ENCODE data around the gene SHLD1.

The SHLD1 gene

GRCh38 chr20:5808901-5809300 is 58.7 kb downstream of the SHLD1 start:
- POLR2A ChIA-PET, result no interaction called here
- DNase-seq (ENCODE audit: low read depth, low spot score), result no peak
- CTCF ChIA-PET, result interaction anchor here (1.2 to 1.3 kb wide), 2 partner anchors 9 to 279 kb away, joined by 3 read pairs; no protein-coding TSS in a partner anchor
- no peak for TF ChIP-seq CTCF (IDR thresholded peaks at IDR 0.05; ENCODE audit: insufficient read depth, low read length, missing control alignments)
- no peak overlapping the region for H3K4me3 ChIP-seq (ENCODE audit: low read depth, low read length)

- TF ChIP-seq CTCF (IDR thresholded peaks at IDR 0.05; ENCODE audit: insufficient read depth, low read length, missing control alignments), result no peak
- ChIA-PET CTCF (interaction anchor here (0.6 kb wide), 1 partner anchor 45 kb away, joined by 3 read pairs; no protein-coding TSS in a partner anchor), POLR2A (interaction anchor here (0.6 kb wide), 1 partner anchor 1270 kb away, joined by 3 read pairs; no protein-coding TSS in a partner anchor)
These were observed 59.3 kb downstream of the SHLD1 start for GRCh38 chr20:5809495-5809894.

GRCh38 chr20:5810800-5811422 is 60.7 kb downstream of the SHLD1 start:
- ChIA-PET POLR2A (no interaction called here), CTCF (no interaction called here)
- TF ChIP-seq CTCF (IDR thresholded peaks at IDR 0.05; ENCODE audit: insufficient read depth, low read length, missing control alignments), result no peak
- DNase-seq (ENCODE audit: low read depth, low spot score), result no peak
- H3K4me3 ChIP-seq (ENCODE audit: low read depth, low read length), result no peak overlapping the region

More at GRCh38 chr20:5809495-5809894, 59.3 kb downstream of the SHLD1 start:
- no peak overlapping the region for H3K4me3 ChIP-seq (ENCODE audit: low read depth, low read length)
- DNase-seq (ENCODE audit: low read depth, low spot score), result no peak

- ChIA-PET POLR2A (no interaction called here), CTCF (no interaction called here)
- DNase-seq (ENCODE audit: low read depth, low spot score), result no peak
- TF ChIP-seq CTCF (IDR thresholded peaks at IDR 0.05; ENCODE audit: insufficient read depth, low read length, missing control alignments), result no peak
- H3K4me3 ChIP-seq (ENCODE audit: low read depth, low read length), result no peak overlapping the region
These were observed 61.5 kb downstream of the SHLD1 start for GRCh38 chr20:5811746-5812145.

- ChIA-PET POLR2A (no interaction called here), CTCF (no interaction called here)
- TF ChIP-seq CTCF (IDR thresholded peaks at IDR 0.05; ENCODE audit: insufficient read depth, low read length, missing control alignments), result no peak
- no peak for DNase-seq (ENCODE audit: low read depth, low spot score)
- H3K4me3 ChIP-seq (ENCODE audit: low read depth, low read length), result no peak overlapping the region
These were observed 68.1 kb downstream of the SHLD1 start for GRCh38 chr20:5818346-5818681.

GRCh38 chr20:5820738-5821137 is 70.5 kb downstream of the SHLD1 start:
- ChIA-PET CTCF (no interaction called here), POLR2A (no interaction called here)
- no peak for TF ChIP-seq CTCF (IDR thresholded peaks at IDR 0.05; ENCODE audit: insufficient read depth, low read length, missing control alignments)
- H3K4me3 ChIP-seq (ENCODE audit: low read depth, low read length), result no peak overlapping the region
- no peak for DNase-seq (ENCODE audit: low read depth, low spot score)

Data from AG04449 (cell line).